NCI-H1417 treated with DMSO at 0.1 percent for 48 hours (cell line): ENCODE data around the gene ADSS1.
A peak's percentile ranks its signal among the peaks of the same experiment; 100 is the strongest.

Experiments used
- DNase-seq: peaks from one replicate; lab custom pipeline; 2025; lab: John Stamatoyannopoulos, UW

Gene ADSS1

GRCh38 chr14:104723651-104724406, at the start of gene ADSS1:
Gene ADSS1 (plus strand): TSS chr14:104724229. CDS start chr14:104724271, 42 bp downstream.
- DNase-seq: no peak

GRCh38 chr14:104675447-104675846, 48.6 kb upstream of the ADSS1 start:
- DNase-seq: no peak

- no peak for DNase-seq
These were observed 47.8 kb upstream of the ADSS1 start for GRCh38 chr14:104676130-104676693.

GRCh38 chr14:104676694-104677511, 47.1 kb upstream of the ADSS1 start:
- no peak for DNase-seq

- peak; percentile 76 for DNase-seq
These were observed 46.3 kb upstream of the ADSS1 start for GRCh38 chr14:104677512-104678332.

GRCh38 chr14:104678346-104678745, 45.7 kb upstream of the ADSS1 start:
- DNase-seq: no peak

GRCh38 chr14:104678901-104679705, 44.9 kb upstream of the ADSS1 start:
- DNase-seq: no peak

GRCh38 chr14:104680056-104680805, 43.8 kb upstream of the ADSS1 start:
- DNase-seq: no peak

GRCh38 chr14:104680806-104681688, 43.0 kb upstream of the ADSS1 start:
- DNase-seq: no peak

GRCh38 chr14:104681689-104682074, 42.3 kb upstream of the ADSS1 start:
- DNase-seq: no peak

GRCh38 chr14:104682107-104682593, 41.9 kb upstream of the ADSS1 start:
- no peak for DNase-seq

- DNase-seq: no peak
These were observed 40.2 kb upstream of the ADSS1 start for GRCh38 chr14:104683653-104684448.

- DNase-seq: no peak
These were observed 39.6 kb upstream of the ADSS1 start for GRCh38 chr14:104684449-104684821.

- no peak for DNase-seq
These were observed 38.6 kb upstream of the ADSS1 start for GRCh38 chr14:104685216-104685997.

- DNase-seq: no peak
These were observed 37.9 kb upstream of the ADSS1 start for GRCh38 chr14:104685998-104686610.

- DNase-seq: no peak
These were observed 37.2 kb upstream of the ADSS1 start for GRCh38 chr14:104686624-104687517.
